DND-41 (cell line): ENCODE results near the gene BCAS3.
"Not testable (repeated sequence)": the region's sequence is repeated elsewhere in the genome, so short reads cannot be mapped to it uniquely, and the experiment has no call there.

Experiments used
- ATAC-seq: fragments of 200-7000 bp; cut with Tn5 transposase; 3 replicates; pipeline ENCODE4 v1.9.1; 2021; ENCODE audit warnings: low read depth; ENCODE audit not compliant: insufficient read depth
- DNase-seq: peaks from one replicate; pipeline ENCODE4 v3.0.0-alpha.2; 2020
- H2AFZ ChIP-seq: 2 replicates; pipeline ENCODE4 v1.6.0; 2012; ENCODE audit warnings: low read depth, low read length
- H3K27ac ChIP-seq: 2 replicates; pipeline ENCODE4 v1.5.1; 2012; ENCODE audit warnings: low read length, inconsistent platforms
- H3K27me3 ChIP-seq: fragments of 200-600 bp; sonication (generic); 2 replicates; pipeline ENCODE4 v1.6.0; 2012; ENCODE audit warnings: low read length, mild to moderate bottlenecking, inconsistent platforms; ENCODE audit not compliant: insufficient read depth, poor library complexity
- H3K36me3 ChIP-seq: 2 replicates; pipeline ENCODE4 v1.5.1; 2012; ENCODE audit warnings: low read length, inconsistent platforms; ENCODE audit not compliant: insufficient read depth
- H3K4me1 ChIP-seq: 2 replicates; pipeline ENCODE4 v1.5.1; 2012; ENCODE audit warnings: mild to moderate bottlenecking, low read length; ENCODE audit not compliant: insufficient read depth
- H3K4me2 ChIP-seq: 2 replicates; pipeline ENCODE4 v1.6.0; 2012; ENCODE audit warnings: mild to moderate bottlenecking, moderate library complexity, low read length, inconsistent platforms; ENCODE audit not compliant: insufficient read depth
- H3K4me3 ChIP-seq, 2 experiments: fragments of 200-600 bp in 1 of 2; shearing (Covaris generic) in 1 of 2; 2 replicates each; pipeline ENCODE4 v1.5.1; 2012 to 2016; ENCODE audit warnings: inconsistent platforms in 2 of 2, low read length in 2 of 2, mild to moderate bottlenecking in 2 of 2, low read depth in 1 of 2, moderate library complexity in 1 of 2
- H3K79me2 ChIP-seq: 2 replicates; pipeline ENCODE4 v1.6.0; 2012; ENCODE audit warnings: low read length, inconsistent platforms; ENCODE audit not compliant: insufficient read depth
- H3K9ac ChIP-seq: 2 replicates; pipeline ENCODE4 v1.6.0; 2012; ENCODE audit warnings: low read depth, mild to moderate bottlenecking, inconsistent platforms, low read length, moderate library complexity
- H3K9me3 ChIP-seq: 2 replicates; pipeline ENCODE4 v1.5.1; 2012; ENCODE audit warnings: low read length, moderate library complexity, mild to moderate bottlenecking, inconsistent platforms; ENCODE audit not compliant: insufficient read depth, severe bottlenecking
- H4K20me1 ChIP-seq: 2 replicates; pipeline ENCODE4 v1.6.0; 2012; ENCODE audit warnings: low read length; ENCODE audit not compliant: insufficient read depth
- CTCF ChIP-seq: IDR thresholded peaks from 2 replicates; pipeline ENCODE4 v1.5.1; 2012; ENCODE audit warnings: borderline replicate concordance, low read length, moderate library complexity, mild to moderate bottlenecking; ENCODE audit not compliant: poor library complexity, severe bottlenecking; ENCODE audit errors: extremely low read depth
- EZH2 ChIP-seq: IDR thresholded peaks from 3 replicates; pipeline ENCODE4 v1.6.1; 2012; ENCODE audit warnings: borderline replicate concordance, low read depth, mild to moderate bottlenecking, moderate library complexity, low read length, inconsistent platforms; ENCODE audit not compliant: severe bottlenecking

The BCAS3 gene

DNA sequence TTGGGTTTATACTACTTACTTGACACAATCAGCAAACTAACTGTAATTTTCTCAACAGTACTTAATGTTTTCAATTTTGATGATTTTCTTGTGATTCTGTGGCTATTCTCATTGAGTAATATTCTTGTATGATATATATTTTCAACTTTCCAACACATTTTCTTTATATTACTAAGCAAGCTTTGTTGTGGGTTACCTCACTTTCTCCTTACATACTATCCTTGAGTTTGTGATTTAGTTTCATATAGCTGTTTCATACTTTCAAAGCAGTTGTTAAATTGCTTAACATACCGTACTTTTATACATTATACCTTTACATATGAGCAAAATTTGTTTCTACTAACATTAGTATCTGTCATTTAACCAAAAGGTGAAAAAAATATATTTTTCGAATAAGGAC is 197.1 kb downstream of the BCAS3 start:
- Histone ChIP-seq H3K9ac (no peak overlapping the region), H3K4me1 (no peaks in the 10 kb centered on the region), H4K20me1 (no peaks in the 10 kb centered on the region), H3K27me3 (no peaks in the 10 kb centered on the region), H3K4me2 (no peak overlapping the region), H2AFZ (no peak overlapping the region), H3K4me3 (no peak overlapping the region), H3K36me3 (no peaks in the 10 kb centered on the region), H3K27ac (no peak overlapping the region), H3K79me2 (no peaks in the 10 kb centered on the region), H3K9me3 (no peaks in the 10 kb centered on the region)
- TF ChIP-seq EZH2 (no peak), CTCF (no peak)
- no peak for ATAC-seq
- no peak for DNase-seq

- H3K9me3 ChIP-seq, H3K4me3 ChIP-seq, H3K9ac ChIP-seq, H2AFZ ChIP-seq, H4K20me1 ChIP-seq, H3K79me2 ChIP-seq, ATAC-seq, H3K4me1 ChIP-seq, H3K36me3 ChIP-seq, H3K27me3 ChIP-seq, H3K27ac ChIP-seq, DNase-seq, H3K4me2 ChIP-seq: not testable (repeated sequence)
Observed at GRCh38 chr17:60886731-60887613, 209.3 kb downstream of the BCAS3 start.

DNA sequence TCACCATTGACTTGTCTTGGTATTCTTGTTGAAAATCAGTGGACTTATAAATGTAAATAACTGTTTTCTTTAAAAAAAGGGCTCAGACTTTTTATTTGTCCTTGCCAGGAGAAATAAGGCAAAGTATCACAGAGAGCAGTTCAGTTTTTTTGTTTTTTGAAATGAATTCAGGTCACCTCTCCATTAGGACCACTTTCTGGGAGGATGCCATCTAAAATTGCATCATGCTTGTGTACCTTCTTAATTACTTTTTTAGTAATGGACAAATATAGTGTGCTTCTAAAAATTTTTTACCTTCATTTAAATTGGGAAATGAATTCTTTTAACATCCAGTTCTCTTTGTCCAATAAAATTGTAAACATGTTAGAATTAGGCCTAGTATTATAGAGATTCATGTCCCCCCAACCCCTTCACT is 210.0 kb downstream of the BCAS3 start:
- H3K9me3 ChIP-seq = no peaks in the 10 kb centered on the region
- H2AFZ ChIP-seq = no peak overlapping the region
- no peaks in the 10 kb centered on the region for H4K20me1 ChIP-seq
- no peak overlapping the region for H3K4me2 ChIP-seq
- no peak overlapping the region for H3K9ac ChIP-seq
- H3K27me3 ChIP-seq = no peaks in the 10 kb centered on the region
- no peak overlapping the region for H3K4me3 ChIP-seq
- no peaks in the 10 kb centered on the region for H3K36me3 ChIP-seq
- TF ChIP-seq EZH2 (no peak), CTCF (no peak)
- ATAC-seq (no peak), DNase-seq (no peak)
- H3K4me1 ChIP-seq = no peaks in the 10 kb centered on the region
- no peak overlapping the region for H3K27ac ChIP-seq
- no peaks in the 10 kb centered on the region for H3K79me2 ChIP-seq

DNA sequence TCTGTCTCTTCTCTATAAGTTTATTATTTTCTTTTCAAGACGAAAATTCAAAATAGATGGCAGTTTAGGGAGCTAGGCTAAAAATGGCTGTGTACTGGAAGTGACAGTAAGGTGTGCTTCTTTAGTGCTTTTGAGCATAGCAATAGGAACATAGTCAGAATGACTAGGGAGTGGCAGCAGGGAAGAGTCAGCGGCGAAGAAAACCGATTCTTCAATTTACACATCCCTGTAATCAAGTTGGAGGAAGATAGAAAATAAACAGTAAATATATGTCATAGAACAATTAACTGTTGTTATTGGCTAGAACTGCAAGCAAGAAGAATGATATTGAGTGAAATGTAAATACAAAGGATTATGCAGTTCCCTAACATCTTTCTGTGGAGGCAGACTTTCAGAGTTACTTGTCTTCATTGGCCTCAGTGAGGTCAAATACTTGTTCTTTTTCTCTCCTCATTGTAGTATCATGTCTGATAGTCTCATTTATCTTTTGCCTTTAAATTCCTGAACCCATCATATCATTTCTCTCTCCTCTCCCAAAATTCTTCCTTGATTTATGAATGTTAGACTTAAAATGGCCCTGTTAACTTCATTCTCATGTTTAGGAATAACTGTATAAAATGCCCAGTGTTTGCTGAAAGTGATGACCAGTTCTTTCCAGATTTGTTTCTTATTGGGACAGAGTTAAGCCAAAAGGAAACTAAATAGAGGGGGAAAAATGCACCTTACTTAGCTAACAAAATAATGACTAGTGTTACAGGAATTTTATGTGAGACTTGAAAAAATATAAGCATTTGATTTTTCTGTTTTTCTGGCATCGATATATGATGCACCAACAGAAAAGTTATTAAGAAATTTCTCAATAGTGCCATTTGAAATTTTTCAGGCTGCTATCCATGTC is 211.4 kb downstream of the BCAS3 start:
- no peak for TF ChIP-seq EZH2
- Histone ChIP-seq H3K9ac (no peak overlapping the region), H3K79me2 (no peaks in the 10 kb centered on the region), H2AFZ (no peak overlapping the region), H3K27me3 (no peaks in the 10 kb centered on the region), H4K20me1 (no peaks in the 10 kb centered on the region), H3K27ac (no peak overlapping the region), H3K9me3 (no peaks in the 10 kb centered on the region), H3K36me3 (no peaks in the 10 kb centered on the region), H3K4me1 (no peaks in the 10 kb centered on the region), H3K4me2 (no peak overlapping the region), H3K4me3 (no peak overlapping the region)
- DNase-seq (no peak), ATAC-seq (no peak)
